MCF 10A (cell line): ENCODE measurements around the gene CREBBP. TPM values are rescaled to one million over a fixed set of nuclear protein-coding genes. Genes with fewer than 3 reads are reported as not detected.
"Not testable (repeated sequence)": the region's sequence is repeated elsewhere in the genome, so short reads cannot be mapped to it uniquely, and the experiment has no call there.

Source experiments
- BruUV-seq: library from RNA; stranded (reverse); fragments of 400-500 nt; replicated peaks from 2 replicates; lab custom pipeline; 2021; lab: Mats Ljungman, UMichigan
- CTCF ChIA-PET: fragments of 300-600 bp; sonication (Branson Sonifier 250); formaldehyde crosslinking; extraction: SDS; loops from one replicate; lab custom pipeline; 2021; ENCODE audit warnings: antibody characterized with exemption, inconsistent platforms; lab: Yijun Ruan, JAX
- POLR2A ChIA-PET: fragments of 300-600, 350-650 bp; sonication (Branson Sonifier 250); formaldehyde crosslinking; extraction: SDS; loops from one replicate; lab custom pipeline; 2020; ENCODE audit warnings: antibody characterized with exemption, inconsistent platforms; lab: Yijun Ruan, JAX
- DNase-seq: peaks from one replicate; pipeline ENCODE4 v3.0.0-alpha.2; 2018; ENCODE audit not compliant: unreplicated experiment
- H3K27ac Mint-ChIP-seq: one replicate; pipeline ENCODE4 v1.8.0; 2022; ENCODE audit warnings: mild to moderate bottlenecking, low read depth, mixed read lengths; ENCODE audit not compliant: unreplicated experiment
- H3K27me3 Mint-ChIP-seq: one replicate; pipeline ENCODE4 v1.8.0; 2022; ENCODE audit warnings: mixed read lengths; ENCODE audit not compliant: insufficient read depth, unreplicated experiment
- H3K36me3 Mint-ChIP-seq: one replicate; pipeline ENCODE4 v1.8.0; 2022; ENCODE audit warnings: mild to moderate bottlenecking, moderate library complexity, mixed read lengths; ENCODE audit not compliant: insufficient read depth, unreplicated experiment
- H3K4me1 Mint-ChIP-seq: one replicate; pipeline ENCODE4 v1.8.0; 2022; ENCODE audit warnings: mixed read lengths; ENCODE audit not compliant: insufficient read depth, unreplicated experiment
- H3K4me3 Mint-ChIP-seq: one replicate; pipeline ENCODE4 v1.8.0; 2022; ENCODE audit warnings: mild to moderate bottlenecking, moderate library complexity, mixed read lengths; ENCODE audit not compliant: unreplicated experiment
- H3K9me3 Mint-ChIP-seq: one replicate; pipeline ENCODE4 v1.8.0; 2022; ENCODE audit warnings: mixed read lengths; ENCODE audit not compliant: unreplicated experiment
- intact Hi-C: fragments of 100-400 bp; cut with micrococcal nuclease; formaldehyde crosslinking; loops from 2 replicates; pipeline ENCODE4 v1.14.1; 2022
- total RNA-seq: library from RNA; stranded (reverse); gene quantifications from 2 replicates; pipeline ENCODE4 v1.2.3, GENCODE V29; 2022
- TF ChIP-seq, protein P1 (sequence below): fragments of 200-600 bp; IDR thresholded peaks from one replicate; pipeline ENCODE4 v1.8.0; 2022; ENCODE audit warnings: antibody characterized with exemption, mild to moderate bottlenecking; ENCODE audit not compliant: unreplicated experiment

The CREBBP gene
- total RNA-seq, 1 experiment from 2014 or later, result 74.0 TPM

- ChIA-PET POLR2A (no interaction called here), CTCF (interaction anchor here (0.6 kb wide), 1 partner anchor 36 kb away, joined by 3 read pairs; no protein-coding TSS in a partner anchor)
- H3K27ac Mint-ChIP-seq, result no peak overlapping the region
- TF ChIP-seq, protein P1, sequence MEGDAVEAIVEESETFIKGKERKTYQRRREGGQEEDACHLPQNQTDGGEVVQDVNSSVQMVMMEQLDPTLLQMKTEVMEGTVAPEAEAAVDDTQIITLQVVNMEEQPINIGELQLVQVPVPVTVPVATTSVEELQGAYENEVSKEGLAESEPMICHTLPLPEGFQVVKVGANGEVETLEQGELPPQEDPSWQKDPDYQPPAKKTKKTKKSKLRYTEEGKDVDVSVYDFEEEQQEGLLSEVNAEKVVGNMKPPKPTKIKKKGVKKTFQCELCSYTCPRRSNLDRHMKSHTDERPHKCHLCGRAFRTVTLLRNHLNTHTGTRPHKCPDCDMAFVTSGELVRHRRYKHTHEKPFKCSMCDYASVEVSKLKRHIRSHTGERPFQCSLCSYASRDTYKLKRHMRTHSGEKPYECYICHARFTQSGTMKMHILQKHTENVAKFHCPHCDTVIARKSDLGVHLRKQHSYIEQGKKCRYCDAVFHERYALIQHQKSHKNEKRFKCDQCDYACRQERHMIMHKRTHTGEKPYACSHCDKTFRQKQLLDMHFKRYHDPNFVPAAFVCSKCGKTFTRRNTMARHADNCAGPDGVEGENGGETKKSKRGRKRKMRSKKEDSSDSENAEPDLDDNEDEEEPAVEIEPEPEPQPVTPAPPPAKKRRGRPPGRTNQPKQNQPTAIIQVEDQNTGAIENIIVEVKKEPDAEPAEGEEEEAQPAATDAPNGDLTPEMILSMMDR, result no peak
- H3K27me3 Mint-ChIP-seq, result no peaks in the 10 kb centered on the region
- H3K9me3 Mint-ChIP-seq, result peaks cover 7% of the 10 kb centered on the region
- no TSS peak for BruUV-seq
- no peak for DNase-seq
- intact Hi-C loops, result no loop called here
- no peak overlapping the region for H3K4me3 Mint-ChIP-seq
- peaks cover 11% of the 10 kb centered on the region for H3K36me3 Mint-ChIP-seq
- peaks cover 6% of the 10 kb centered on the region for H3K4me1 Mint-ChIP-seq
Observed at GRCh38 chr16:3889059-3889458, 8.5 kb upstream of the CREBBP start.

GRCh38 chr16:3885999-3886398 is 5.5 kb upstream of the CREBBP start:
- H3K27ac Mint-ChIP-seq, CTCF ChIA-PET, POLR2A ChIA-PET, DNase-seq, intact Hi-C loops, H3K4me3 Mint-ChIP-seq, BruUV-seq, H3K9me3 Mint-ChIP-seq, H3K27me3 Mint-ChIP-seq, H3K4me1 Mint-ChIP-seq: not testable (repeated sequence)
- peaks cover 11% of the 10 kb centered on the region for H3K36me3 Mint-ChIP-seq

DNA sequence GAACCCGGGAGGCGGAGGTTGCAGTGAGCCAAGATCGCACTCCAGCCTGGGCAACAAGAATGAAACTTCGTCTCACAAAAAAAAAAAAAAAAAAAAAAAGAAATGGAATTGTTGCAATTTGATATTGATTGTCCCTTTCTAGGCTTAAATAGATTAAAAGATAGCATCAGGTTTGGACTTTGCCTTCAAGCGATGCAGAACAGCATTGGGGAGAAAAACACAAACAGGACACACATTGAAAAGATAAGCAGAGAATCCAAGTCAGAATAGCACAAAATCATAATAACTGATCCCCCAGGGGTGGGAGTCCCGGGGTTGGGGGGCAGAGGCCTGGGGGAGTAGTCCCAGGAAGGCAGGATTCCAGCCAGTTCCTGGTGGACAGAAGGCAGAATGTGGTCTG is 3.9 kb upstream of the CREBBP start:
- DNase-seq, result no peak
- intact Hi-C loops, result no loop called here
- Mint-ChIP-seq H3K27ac (no peak overlapping the region), H3K9me3 (peaks cover 7% of the 10 kb centered on the region), H3K4me1 (no peaks in the 10 kb centered on the region), H3K4me3 (no peak overlapping the region), H3K36me3 (peaks cover 6% of the 10 kb centered on the region), H3K27me3 (no peaks in the 10 kb centered on the region)
- ChIA-PET CTCF (interaction anchor here (0.7 kb wide), 1 partner anchor 16 kb away, joined by 3 read pairs; no protein-coding TSS in a partner anchor), POLR2A (interaction anchor here (0.6 kb wide), 1 partner anchor 365 kb away, joined by 3 read pairs; no protein-coding TSS in a partner anchor)
- TF ChIP-seq, protein P1, result no peak
- BruUV-seq, result no TSS peak

- intact Hi-C loops, result no loop called here
- Mint-ChIP-seq H3K27ac (peak overlapping the region; percentile 17), H3K9me3 (peaks cover 7% of the 10 kb centered on the region), H3K36me3 (peaks cover 6% of the 10 kb centered on the region), H3K27me3 (no peaks in the 10 kb centered on the region), H3K4me1 (peaks cover 11% of the 10 kb centered on the region), H3K4me3 (peak overlapping the region; percentile 43)
- BruUV-seq, result no TSS peak
- no peak for DNase-seq
- POLR2A ChIA-PET, result no interaction called here
- CTCF ChIA-PET, result no interaction called here
- TF ChIP-seq, protein P1, result no peak
Observed at GRCh38 chr16:3882531-3882930, 2.0 kb upstream of the CREBBP start.
